ENCODE measurements around the gene SLC5A2. TPM values are rescaled to one million over a fixed set of nuclear protein-coding genes. Genes with fewer than 3 reads are reported as not detected.
"Not testable (repeated sequence)": the region's sequence is repeated elsewhere in the genome, so short reads cannot be mapped to it uniquely, and the experiment has no call there.

SLC5A2 gene
- total RNA-seq, 2 experiments from 2014 or later: not detected

GRCh38 chr16:31474773-31475738, 7.9 kb upstream of the SLC5A2 start:
- peaks cover 17% of the 10 kb centered on the region for H3K4me1 Mint-ChIP-seq
- DNase-seq: no peak
- CTCF ChIA-PET: interaction anchor here (0.5 to 4.9 kb wide), 5 partner anchors 15 to 393 kb away, joined by 3 to 36 read pairs (median 3); partner anchors contain the start of gene ARMC5
- no peak overlapping the region for H3K4me3 Mint-ChIP-seq
- peaks cover 46% of the 10 kb centered on the region for H3K27me3 Mint-ChIP-seq
- H3K9me3 Mint-ChIP-seq (ENCODE audit: low read depth): no peaks in the 10 kb centered on the region
- H3K36me3 Mint-ChIP-seq: no peaks in the 10 kb centered on the region
- ATAC-seq: no peak
- no peak overlapping the region for H3K27ac Mint-ChIP-seq

- no peak for ATAC-seq
- H3K4me1 Mint-ChIP-seq: peaks cover 17% of the 10 kb centered on the region
- H3K36me3 Mint-ChIP-seq: no peaks in the 10 kb centered on the region
- DNase-seq: no peak
- CTCF ChIA-PET: interaction anchor here (1.3 to 4.9 kb wide), 4 partner anchors 16 to 393 kb away, joined by 3 to 36 read pairs (median 4); partner anchors contain the start of genes ARMC5 and RUSF1
- H3K27me3 Mint-ChIP-seq: peaks cover 47% of the 10 kb centered on the region
- H3K4me3 Mint-ChIP-seq: peak overlapping the region; percentile 74
- H3K27ac Mint-ChIP-seq: no peak overlapping the region
- no peaks in the 10 kb centered on the region for H3K9me3 Mint-ChIP-seq (ENCODE audit: low read depth)
Measured at GRCh38 chr16:31475946-31476302, 7.0 kb upstream of the SLC5A2 start.

GRCh38 chr16:31476303-31477219, 6.4 kb upstream of the SLC5A2 start:
- Mint-ChIP-seq H3K4me3 (peak overlapping the region; percentile 74), H3K27me3 (peaks cover 41% of the 10 kb centered on the region), H3K9me3 (ENCODE audit: low read depth) (no peaks in the 10 kb centered on the region), H3K4me1 (peaks cover 17% of the 10 kb centered on the region), H3K27ac (peak overlapping the region; percentile 62), H3K36me3 (no peaks in the 10 kb centered on the region)
- CTCF ChIA-PET: interaction anchor here (1.2 to 4.9 kb wide), 5 partner anchors 10 to 392 kb away, joined by 3 to 36 read pairs (median 5); partner anchors contain the start of genes ARMC5 and RUSF1
- ATAC-seq (peak; percentile 91), DNase-seq (peak; percentile 93)

GRCh38 chr16:31477220-31478216, 5.4 kb upstream of the SLC5A2 start:
- peak; percentile 60 for DNase-seq

GRCh38 chr16:31478956-31479355, 4.0 kb upstream of the SLC5A2 start:
- peaks cover 35% of the 10 kb centered on the region for H3K27me3 Mint-ChIP-seq
- H3K4me1 Mint-ChIP-seq: peaks cover 10% of the 10 kb centered on the region
- no peaks in the 10 kb centered on the region for H3K36me3 Mint-ChIP-seq
- ATAC-seq (no peak), DNase-seq (no peak)
- H3K4me3 Mint-ChIP-seq: no peak overlapping the region
- no peaks in the 10 kb centered on the region for H3K9me3 Mint-ChIP-seq (ENCODE audit: low read depth)
- no peak overlapping the region for H3K27ac Mint-ChIP-seq
- CTCF ChIA-PET: interaction anchor here (1.2 to 1.5 kb wide), 2 partner anchors 10 to 390 kb away, joined by 3 to 4 read pairs; no protein-coding TSS in a partner anchor

More at GRCh38 chr16:31477220-31478216, 5.4 kb upstream of the SLC5A2 start:
- peak; percentile 46 for ATAC-seq
- H3K36me3 Mint-ChIP-seq: no peaks in the 10 kb centered on the region
- H3K9me3 Mint-ChIP-seq (ENCODE audit: low read depth): no peaks in the 10 kb centered on the region
- H3K4me3 Mint-ChIP-seq: peak overlapping the region; percentile 74
- H3K27ac Mint-ChIP-seq: no peak overlapping the region
- peaks cover 42% of the 10 kb centered on the region for H3K27me3 Mint-ChIP-seq
- CTCF ChIA-PET: interaction anchor here (1.2 to 4.9 kb wide), 6 partner anchors 9 to 391 kb away, joined by 3 to 36 read pairs (median 4); partner anchors contain the start of genes ARMC5 and RUSF1
- H3K4me1 Mint-ChIP-seq: peaks cover 15% of the 10 kb centered on the region

- peaks cover 10% of the 10 kb centered on the region for H3K4me1 Mint-ChIP-seq
- H3K4me3 Mint-ChIP-seq: no peak overlapping the region
- H3K27ac Mint-ChIP-seq: no peak overlapping the region
- peaks cover 32% of the 10 kb centered on the region for H3K27me3 Mint-ChIP-seq
- no peak for ATAC-seq
- no peak for DNase-seq
- no peaks in the 10 kb centered on the region for H3K36me3 Mint-ChIP-seq
- CTCF ChIA-PET: no interaction called here
- no peaks in the 10 kb centered on the region for H3K9me3 Mint-ChIP-seq (ENCODE audit: low read depth)
Measured at GRCh38 chr16:31479751-31480150, 3.2 kb upstream of the SLC5A2 start.

DNA sequence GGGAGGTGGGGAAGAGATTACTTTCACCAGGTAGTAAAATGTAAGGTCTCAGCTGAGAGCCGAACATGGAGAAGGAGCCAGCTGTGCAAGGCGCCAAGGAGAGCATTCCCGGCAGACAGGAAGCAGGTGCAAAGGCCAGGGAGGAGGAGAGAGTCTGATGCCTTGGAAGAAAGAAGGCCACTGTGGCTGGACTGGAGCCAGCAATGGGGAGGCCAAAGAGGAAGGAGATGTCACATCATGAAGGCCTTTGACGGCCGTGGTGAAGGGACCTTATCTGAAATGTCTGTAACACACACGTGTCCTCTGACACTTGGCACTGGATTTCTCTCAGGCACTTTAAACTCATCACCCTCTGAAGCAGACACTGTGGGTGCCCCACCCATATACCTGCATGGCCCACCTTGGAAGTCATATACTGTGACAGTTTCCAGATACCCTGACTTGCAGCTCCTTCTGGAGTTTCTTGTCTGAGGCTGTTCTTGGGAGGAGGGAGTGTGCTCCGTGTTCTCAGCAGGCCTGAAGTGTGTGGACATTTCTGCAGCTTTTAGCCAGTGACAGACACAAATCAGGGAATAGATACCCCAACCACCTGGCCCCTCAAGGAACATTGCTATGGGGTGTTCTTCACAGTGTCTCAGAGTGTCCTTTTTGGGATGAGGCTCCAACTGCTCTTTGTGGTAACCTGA, 1.9 kb upstream of the SLC5A2 start:
- peaks cover 33% of the 10 kb centered on the region for H3K27me3 Mint-ChIP-seq
- CTCF ChIA-PET: no interaction called here
- no peaks in the 10 kb centered on the region for H3K9me3 Mint-ChIP-seq (ENCODE audit: low read depth)
- ATAC-seq: no peak
- DNase-seq: no peak
- no peak overlapping the region for H3K4me3 Mint-ChIP-seq
- no peaks in the 10 kb centered on the region for H3K36me3 Mint-ChIP-seq
- no peak overlapping the region for H3K27ac Mint-ChIP-seq
- peaks cover 10% of the 10 kb centered on the region for H3K4me1 Mint-ChIP-seq

- CTCF ChIA-PET; DNase-seq; ATAC-seq; H3K27ac Mint-ChIP-seq; H3K9me3 Mint-ChIP-seq (ENCODE audit: low read depth); H3K4me1 Mint-ChIP-seq; H3K36me3 Mint-ChIP-seq; H3K4me3 Mint-ChIP-seq: not testable (repeated sequence)
- peaks cover 37% of the 10 kb centered on the region for H3K27me3 Mint-ChIP-seq
Measured at GRCh38 chr16:31484048-31484447, 1.1 kb downstream of the SLC5A2 start.

- H3K4me3 Mint-ChIP-seq: no peak overlapping the region
- peaks cover 37% of the 10 kb centered on the region for H3K27me3 Mint-ChIP-seq
- no peak for DNase-seq
- no peak overlapping the region for H3K27ac Mint-ChIP-seq
- CTCF ChIA-PET: interaction anchor here (2.4 kb wide), 1 partner anchor 8 kb away, joined by 6 read pairs; no protein-coding TSS in a partner anchor
- no peaks in the 10 kb centered on the region for H3K9me3 Mint-ChIP-seq (ENCODE audit: low read depth)
- peaks cover 1% of the 10 kb centered on the region for H3K36me3 Mint-ChIP-seq
- no peak for ATAC-seq
- peaks cover 5% of the 10 kb centered on the region for H3K4me1 Mint-ChIP-seq
Measured at GRCh38 chr16:31484491-31485171, 1.7 kb downstream of the SLC5A2 start.

DNA sequence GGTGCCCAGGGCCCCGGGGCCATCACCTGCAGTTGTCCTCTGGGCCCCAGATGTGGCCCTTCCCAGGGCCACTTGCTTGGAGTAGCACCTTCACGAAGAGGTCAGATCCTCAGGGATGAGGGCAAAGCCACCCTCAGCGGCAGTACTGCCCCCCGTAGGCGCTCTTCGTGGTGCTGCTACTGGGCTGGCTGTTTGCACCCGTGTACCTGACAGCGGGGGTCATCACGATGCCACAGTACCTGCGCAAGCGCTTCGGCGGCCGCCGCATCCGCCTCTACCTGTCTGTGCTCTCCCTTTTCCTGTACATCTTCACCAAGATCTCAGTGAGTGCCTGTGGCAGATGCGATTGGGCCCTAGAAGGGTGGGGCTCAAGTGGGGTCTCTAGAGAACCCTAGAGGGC, 2.6 kb downstream of the SLC5A2 start:
- DNase-seq (no peak), ATAC-seq (no peak)
- CTCF ChIA-PET: interaction anchor here (2.4 kb wide), 1 partner anchor 9 kb away, joined by 6 read pairs; no protein-coding TSS in a partner anchor
- Mint-ChIP-seq H3K27me3 (peaks cover 35% of the 10 kb centered on the region), H3K4me3 (no peak overlapping the region), H3K4me1 (peaks cover 5% of the 10 kb centered on the region), H3K9me3 (ENCODE audit: low read depth) (no peaks in the 10 kb centered on the region), H3K27ac (no peak overlapping the region), H3K36me3 (peaks cover 1% of the 10 kb centered on the region)

GRCh38 chr16:31486045-31486444, 3.1 kb downstream of the SLC5A2 start:
- no peak overlapping the region for H3K4me3 Mint-ChIP-seq
- CTCF ChIA-PET: interaction anchor here (2.4 kb wide), 1 partner anchor 9 kb away, joined by 6 read pairs; no protein-coding TSS in a partner anchor
- H3K9me3 Mint-ChIP-seq (ENCODE audit: low read depth): no peaks in the 10 kb centered on the region
- H3K36me3 Mint-ChIP-seq: peaks cover 1% of the 10 kb centered on the region
- H3K27me3 Mint-ChIP-seq: peaks cover 32% of the 10 kb centered on the region
- DNase-seq (no peak), ATAC-seq (no peak)
- no peak overlapping the region for H3K27ac Mint-ChIP-seq
- peaks cover 5% of the 10 kb centered on the region for H3K4me1 Mint-ChIP-seq

Data from activated CD8-positive, alpha-beta memory T cell treated with anti-CD3 and anti-CD28 coated beads, Interleukin-2, amount 10 ng/mL, durations not matched to agents 7 days and 5 days (primary cell).